Measurements from ENCODE around the gene COL27A1.

DNA sequence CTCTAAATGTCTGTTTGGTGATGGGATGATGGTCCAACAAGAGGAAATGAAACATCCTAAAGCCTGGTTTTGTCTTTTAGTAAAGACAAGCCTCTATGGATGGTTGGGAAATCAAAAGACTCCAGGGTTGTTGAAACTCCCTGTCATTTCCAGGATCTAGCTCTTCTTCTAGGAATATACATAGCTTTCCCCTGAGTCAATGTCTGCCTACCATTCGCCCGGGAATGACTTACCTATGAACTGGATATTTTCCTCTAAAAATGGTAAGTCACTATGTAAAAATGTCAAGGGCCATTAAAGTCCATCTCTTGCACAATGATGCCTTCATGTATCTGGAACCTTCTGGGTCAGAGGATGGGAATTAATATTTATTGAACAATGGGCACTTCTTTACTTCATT is 45.2 kb upstream of the COL27A1 start:
- TF ChIP-seq, protein P1, sequence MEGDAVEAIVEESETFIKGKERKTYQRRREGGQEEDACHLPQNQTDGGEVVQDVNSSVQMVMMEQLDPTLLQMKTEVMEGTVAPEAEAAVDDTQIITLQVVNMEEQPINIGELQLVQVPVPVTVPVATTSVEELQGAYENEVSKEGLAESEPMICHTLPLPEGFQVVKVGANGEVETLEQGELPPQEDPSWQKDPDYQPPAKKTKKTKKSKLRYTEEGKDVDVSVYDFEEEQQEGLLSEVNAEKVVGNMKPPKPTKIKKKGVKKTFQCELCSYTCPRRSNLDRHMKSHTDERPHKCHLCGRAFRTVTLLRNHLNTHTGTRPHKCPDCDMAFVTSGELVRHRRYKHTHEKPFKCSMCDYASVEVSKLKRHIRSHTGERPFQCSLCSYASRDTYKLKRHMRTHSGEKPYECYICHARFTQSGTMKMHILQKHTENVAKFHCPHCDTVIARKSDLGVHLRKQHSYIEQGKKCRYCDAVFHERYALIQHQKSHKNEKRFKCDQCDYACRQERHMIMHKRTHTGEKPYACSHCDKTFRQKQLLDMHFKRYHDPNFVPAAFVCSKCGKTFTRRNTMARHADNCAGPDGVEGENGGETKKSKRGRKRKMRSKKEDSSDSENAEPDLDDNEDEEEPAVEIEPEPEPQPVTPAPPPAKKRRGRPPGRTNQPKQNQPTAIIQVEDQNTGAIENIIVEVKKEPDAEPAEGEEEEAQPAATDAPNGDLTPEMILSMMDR (IDR thresholded peaks at IDR 0.05), result no peak
- TF ChIP-seq POLR2AphosphoS5 (IDR thresholded peaks at IDR 0.05) (no peak), POLR2A (IDR thresholded peaks at IDR 0.05) (no peak), EP300 (IDR thresholded peaks at IDR 0.05; ENCODE audit: low read depth) (no peak)

All from transverse colon (tissue), 4 donors.